ENCODE measurements around the gene KBTBD3.

KBTBD3 gene, protein sequence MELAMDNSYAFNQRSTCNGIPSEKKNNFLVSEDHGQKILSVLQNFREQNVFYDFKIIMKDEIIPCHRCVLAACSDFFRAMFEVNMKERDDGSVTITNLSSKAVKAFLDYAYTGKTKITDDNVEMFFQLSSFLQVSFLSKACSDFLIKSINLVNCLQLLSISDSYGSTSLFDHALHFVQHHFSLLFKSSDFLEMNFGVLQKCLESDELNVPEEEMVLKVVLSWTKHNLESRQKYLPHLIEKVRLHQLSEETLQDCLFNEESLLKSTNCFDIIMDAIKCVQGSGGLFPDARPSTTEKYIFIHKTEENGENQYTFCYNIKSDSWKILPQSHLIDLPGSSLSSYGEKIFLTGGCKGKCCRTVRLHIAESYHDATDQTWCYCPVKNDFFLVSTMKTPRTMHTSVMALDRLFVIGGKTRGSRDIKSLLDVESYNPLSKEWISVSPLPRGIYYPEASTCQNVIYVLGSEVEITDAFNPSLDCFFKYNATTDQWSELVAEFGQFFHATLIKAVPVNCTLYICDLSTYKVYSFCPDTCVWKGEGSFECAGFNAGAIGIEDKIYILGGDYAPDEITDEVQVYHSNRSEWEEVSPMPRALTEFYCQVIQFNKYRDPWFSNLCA

DNA sequence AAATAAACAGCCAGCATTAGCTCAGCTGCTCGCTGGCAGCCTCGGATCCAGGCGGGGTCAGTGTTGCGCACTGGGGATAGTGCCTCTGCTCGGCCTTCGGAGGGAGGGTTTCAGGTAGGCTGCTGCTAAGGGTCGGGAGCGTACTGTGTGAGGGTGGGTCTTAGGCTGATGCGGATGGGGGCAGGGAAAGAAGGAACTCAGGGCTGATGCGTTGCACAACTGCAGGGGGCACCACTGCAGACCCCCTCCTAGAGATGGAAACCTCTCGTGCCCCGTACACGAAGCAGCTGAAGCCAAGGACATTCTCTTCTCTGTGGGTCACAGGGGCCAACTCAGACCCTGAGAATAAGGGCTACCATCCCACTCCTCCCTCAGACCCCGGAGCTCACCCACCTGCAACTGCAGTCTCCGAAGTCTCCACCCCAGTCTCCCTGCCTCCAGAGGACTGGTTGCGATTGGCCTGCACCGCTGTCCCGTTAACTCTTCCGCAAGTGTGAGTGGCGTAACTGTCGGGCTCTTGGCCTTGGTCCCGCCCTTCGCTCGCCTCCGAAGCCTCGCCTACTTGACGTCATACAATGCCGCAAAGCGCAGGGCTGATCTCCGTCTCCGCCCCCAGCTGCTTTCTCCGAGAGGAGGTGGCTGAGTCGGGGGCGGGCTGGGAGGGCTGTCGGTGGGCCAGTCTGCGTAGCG is at the start of gene KBTBD3:
KBTBD3 (minus strand) TSS at position 429 of the 690 bp plus-strand sequence. CDS start 18,250 bp downstream, outside the sequence.
- peak; percentile 98 for DNase-seq (ENCODE audit: low read depth)

DNA sequence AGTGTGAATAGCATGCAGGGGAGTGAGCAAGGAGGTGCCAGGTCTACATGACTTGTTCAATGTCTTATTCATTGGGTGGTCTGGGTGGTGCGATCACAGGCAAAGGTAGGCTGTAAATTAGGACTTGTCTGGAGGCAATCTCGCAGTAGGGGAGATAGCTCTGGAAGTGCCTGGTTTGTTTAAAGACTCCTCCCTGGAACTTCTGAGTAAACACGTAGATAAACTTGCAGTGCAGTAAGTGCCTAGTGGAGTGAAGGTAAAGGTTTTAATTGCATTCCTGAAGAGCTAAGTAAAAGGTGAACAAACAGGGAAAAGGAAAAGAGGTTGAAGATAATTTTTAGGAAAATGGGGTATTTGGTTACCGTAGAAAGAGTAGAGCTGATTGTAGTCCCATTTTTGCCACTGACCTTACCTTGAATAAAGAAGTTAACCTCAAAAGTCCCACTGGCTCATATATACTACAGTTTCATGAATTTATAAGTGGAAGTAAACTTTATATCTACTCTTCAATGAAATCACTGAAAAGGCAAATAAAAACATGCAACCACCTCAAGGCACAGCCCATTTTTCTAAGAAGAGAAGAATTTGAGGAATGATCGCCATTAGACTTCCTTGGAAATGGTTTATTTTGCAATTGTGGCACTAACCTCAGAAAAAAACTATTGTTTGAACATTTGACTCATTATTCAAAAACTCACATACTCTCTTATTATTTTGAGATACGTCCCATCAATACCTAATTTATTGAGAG is 44.6 kb upstream of the KBTBD3 start:
- no peak for DNase-seq (ENCODE audit: low read depth)

DNA sequence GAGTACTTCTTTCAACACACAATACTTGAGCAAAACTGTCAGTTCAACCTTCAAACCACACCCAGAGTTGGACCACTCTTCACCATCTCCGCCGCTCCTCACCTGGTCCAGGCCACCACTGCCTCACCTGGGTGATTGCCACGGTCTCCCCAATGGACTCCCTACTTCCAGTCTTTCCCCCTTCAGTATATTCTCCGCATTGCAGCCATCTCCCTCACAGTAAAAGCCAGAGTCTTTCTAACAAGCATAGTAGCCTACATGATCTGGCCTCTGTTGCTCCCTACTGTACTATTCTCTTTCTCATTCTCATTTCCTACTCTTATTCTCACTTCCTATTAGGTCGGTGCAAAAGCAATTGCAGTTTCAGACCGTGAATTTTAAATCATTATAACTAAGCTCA is 28.8 kb upstream of the KBTBD3 start:
- no peak for DNase-seq (ENCODE audit: low read depth)

DNA sequence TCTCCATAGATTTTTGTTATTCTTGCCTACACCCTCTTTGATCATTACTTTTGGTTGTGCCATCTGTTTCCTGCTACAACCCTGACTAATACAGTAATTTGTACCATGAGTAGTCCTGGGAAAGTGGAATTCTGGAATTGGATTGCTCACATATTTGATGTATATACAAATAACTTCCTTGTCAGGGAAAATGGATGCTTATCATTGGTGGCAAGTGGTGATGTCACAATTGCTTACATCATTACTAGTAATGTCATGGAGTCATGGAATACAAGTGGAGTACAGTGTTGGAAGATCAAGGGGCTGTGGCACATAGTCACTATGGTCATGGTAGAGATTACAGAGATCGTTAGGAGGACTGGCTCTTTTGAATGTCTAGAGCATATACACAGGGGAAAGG is 24.7 kb upstream of the KBTBD3 start:
- DNase-seq (ENCODE audit: low read depth) = no peak

DNA sequence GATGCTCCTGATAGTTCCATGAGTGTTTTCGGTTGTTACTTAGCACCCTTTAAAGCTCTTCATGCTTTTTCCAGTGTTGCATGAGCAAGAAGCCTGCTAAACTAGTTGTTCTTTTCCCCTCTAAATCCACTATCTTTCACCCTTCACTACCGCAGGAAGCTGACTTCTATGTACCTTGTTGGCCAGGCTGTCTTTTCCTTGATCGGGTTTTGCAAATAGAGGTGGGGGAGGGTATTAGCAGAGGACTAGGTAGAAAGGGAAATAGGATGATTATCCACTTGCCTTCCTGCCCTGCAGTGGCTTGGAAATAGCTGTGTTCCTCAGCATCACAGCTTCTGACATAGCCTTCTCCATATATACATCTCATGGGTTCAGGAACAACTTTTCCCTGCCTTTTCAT is 24.2 kb upstream of the KBTBD3 start:
- DNase-seq (ENCODE audit: low read depth) = no peak

DNA sequence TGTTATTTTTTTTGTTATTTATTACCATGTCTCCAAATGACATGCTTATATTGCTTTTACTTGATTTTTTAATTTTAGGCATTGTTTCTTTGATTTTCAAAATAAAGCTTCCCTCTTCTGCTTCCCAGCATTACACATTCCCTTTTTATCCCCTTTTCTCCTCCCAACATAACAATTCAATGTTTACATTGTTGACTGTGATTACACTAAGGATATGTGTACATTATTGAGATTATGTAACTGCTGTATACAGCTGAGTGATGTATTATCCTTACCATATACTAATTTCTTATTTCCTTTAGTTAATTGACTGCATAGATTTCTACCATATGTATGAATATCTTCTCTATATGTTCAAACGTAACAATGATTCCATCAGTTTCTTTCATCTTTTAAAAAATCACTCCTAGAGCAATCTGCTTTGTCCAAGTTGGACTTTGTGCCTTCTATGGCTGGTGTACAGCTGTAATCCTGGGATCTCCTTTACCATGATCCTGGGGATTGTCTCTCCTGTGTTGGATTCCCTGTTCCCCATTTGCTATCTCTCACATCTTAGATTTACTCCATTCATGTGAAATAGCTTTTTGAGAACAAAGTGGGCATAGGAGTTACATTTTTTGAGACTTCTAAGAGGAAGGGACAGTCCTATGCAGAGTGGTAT is 21.9 kb upstream of the KBTBD3 start:
- no peak for DNase-seq (ENCODE audit: low read depth)

DNA sequence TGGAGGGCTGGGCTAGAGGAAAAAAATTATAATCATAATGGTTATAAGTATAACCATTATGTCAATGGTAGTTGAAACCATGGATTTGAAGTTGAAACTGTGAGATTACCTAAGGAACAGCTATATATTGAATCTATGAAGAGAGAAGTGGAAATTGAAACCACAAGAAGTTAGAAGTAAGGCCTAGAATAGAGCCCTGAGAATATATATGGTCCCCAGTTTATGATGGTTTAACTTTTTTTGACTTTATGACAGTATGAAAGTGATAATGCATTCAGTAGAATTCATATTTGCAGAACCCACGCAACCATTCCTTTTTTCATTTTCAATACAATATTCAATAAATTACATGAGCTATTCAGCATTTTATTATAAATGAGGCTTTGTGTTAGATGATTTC is 15.3 kb upstream of the KBTBD3 start:
- no peak for DNase-seq (ENCODE audit: low read depth)

DNA sequence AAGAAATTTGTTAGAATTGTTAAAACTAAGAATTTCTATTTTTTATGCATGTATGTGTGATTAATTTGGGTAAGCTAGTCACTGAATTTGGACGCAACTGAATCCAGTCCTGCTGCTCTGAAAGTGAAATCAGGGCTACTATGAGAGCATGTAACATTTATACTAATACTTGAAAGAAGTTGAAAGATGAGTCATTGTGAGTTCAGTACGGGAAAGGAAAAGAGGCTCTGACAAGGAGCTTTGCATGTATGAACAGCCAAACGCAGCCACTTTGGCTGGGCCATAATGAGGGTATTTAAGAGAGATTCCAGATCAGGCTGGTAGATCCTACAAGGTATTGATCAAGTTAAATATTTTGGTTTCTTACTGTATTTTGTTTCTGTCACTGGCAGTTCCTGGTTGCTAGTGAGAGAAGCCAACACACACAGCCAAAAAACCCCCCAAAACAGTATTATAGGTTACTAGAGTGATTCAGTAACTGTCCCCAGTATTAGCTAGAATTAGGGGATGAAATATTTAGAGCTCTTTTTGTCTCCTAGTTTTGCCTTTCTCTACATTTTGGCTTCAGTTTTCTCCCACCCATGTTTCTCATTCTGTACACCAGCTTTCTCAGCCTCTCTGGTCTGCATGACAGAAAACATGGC is 14.5 kb upstream of the KBTBD3 start:
- DNase-seq (ENCODE audit: low read depth) = no peak

DNA sequence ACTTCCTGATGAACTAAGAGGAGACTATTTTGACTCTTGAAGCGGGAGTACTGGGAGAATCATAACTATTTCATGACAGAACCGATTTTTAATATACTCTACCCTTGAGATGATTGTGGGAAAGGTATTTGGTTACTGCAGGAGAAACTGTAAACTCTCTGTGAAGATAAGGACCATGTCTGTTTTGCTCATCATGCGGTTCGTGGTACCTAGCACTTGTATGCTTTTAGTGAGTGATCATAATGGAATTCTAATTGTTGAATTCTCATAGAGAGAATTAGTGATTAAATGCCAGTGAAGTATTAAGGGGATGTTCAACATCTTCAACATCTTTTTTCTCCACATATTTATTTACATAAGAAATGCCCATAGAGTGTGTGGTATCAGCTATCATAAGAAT is 11.7 kb upstream of the KBTBD3 start:
- no peak for DNase-seq (ENCODE audit: low read depth)

DNA sequence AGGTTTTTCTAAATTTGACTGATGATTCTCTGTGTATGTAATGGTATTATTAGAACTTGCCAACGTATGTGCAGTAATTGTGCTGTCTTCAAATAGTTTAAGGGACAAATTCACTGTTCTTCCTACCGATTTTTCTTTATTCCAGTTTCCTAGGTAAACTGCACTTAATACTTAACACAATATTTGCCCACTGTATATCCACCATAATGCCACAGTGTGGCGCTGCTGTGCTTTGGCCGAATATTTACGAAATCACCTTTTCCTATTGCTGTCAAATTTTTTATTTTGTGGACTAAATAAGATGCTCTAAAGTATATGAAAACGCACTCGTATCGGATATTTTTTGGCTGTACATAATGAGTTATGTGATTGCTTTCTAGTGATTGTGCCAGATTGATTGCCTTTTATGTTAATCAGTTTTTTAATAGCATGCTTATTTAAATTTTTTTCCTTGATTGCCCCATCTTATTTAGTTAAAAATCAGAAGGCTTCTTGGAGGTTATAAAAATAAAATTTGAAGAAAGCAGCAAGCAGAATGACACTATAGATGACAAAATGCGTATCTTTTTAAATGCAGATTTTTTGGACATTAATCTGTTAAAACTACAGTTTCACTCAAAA is 10.8 kb upstream of the KBTBD3 start:
- no peak for DNase-seq (ENCODE audit: low read depth)

DNA sequence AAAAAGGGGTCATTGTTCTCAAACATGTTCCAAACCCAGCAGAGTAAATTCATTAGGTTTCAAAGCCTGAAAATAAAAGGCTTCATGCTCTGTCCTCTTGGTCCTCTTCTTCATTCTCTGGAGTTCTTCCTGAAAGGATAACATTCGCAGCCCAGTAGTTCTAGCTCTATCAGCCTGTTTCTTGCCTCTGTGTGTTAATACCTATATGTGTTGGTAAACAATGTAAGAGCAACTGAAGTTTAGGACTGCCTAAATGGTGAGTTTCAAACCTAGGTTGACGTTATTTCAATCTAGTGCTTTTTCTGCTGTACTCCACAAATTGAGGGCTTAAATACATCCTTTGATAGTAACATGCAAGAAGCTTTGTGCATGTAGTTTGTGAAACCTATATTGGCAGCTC is 9.7 kb upstream of the KBTBD3 start:
- DNase-seq (ENCODE audit: low read depth) = no peak

DNA sequence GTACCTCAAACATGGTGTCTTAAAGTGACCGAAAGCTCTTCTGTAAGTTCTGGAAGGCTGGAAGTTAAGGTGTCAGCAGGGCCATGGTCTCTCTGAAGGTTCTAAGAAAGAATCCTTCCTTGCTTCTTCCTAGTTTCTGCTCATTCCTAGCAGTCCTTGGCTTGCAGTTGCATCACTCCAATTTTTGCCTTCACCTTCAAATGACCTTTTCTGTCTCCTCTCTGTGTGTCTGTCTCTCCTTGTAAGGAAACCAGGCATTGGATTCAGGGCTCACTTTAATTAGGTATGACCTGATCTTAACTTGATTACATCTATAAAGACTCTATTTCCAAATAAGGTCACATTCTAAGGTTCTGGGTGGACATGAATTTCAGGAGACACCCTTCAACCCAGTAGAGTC is 9.0 kb upstream of the KBTBD3 start:
- no peak for DNase-seq (ENCODE audit: low read depth)

DNA sequence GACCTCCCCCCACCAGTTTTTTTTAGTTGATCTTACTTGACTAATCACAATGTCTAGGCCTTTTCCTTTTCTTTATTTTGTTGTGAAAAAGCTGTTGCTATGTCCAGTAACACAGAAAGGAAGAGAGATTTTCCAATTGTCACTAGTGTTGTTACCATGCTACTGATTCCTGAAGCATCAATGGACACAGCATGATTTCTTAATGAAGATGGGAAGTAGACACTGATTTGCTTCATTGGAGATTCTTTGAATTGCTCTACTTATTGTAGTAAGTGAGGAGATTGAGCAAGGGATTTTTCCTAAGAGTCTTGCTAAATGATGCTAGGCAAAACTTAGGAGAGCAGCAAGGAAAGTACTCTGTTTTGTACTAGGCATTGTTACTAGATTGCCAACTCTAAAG is 4.9 kb upstream of the KBTBD3 start:
- no peak for DNase-seq (ENCODE audit: low read depth)

DNA sequence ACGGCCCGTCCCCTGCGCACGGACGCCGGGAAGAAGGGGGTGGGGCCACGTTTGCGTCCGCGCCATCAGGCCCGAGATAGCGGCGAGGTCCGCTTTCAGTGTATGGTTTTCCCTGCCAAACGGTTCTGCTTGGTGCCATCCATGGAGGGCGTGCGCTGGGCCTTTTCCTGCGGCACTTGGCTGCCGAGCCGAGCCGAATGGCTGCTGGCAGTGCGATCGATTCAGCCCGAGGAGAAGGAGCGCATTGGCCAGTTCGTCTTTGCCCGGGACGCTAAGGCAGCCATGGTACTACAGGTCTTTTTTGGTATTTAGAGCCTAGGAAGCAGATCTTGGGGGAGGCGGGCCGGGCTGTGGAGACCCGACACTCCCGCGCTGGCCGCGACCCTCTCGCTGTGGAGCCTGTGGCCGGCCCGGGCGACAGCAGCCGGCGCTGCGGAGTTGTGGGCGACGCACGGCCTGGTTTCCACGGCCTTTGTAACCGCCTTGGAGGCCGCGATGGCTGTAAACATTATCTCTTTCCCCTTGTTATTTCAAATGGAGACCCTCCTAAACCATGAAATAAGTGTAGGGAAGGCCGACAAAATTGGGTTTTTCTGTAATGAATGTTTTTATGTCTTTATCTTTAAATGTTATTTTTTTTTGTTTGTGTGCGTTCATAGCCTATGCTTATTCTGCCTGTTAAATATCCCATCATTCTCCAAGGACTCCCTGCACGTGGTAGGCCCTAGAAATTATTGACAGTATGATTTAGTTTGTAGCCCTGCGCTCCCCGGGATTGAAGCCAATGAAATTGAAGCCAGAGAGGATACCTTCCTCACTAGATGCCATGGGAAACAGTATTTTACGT is 685 bp upstream of the KBTBD3 start, which contains the start of gene AASDHPPT:
AASDHPPT (plus strand) TSS at position 54 of the 847 bp plus-strand sequence; CDS start at position 103, 49 bp downstream.
- no peak for DNase-seq (ENCODE audit: low read depth)

DNA sequence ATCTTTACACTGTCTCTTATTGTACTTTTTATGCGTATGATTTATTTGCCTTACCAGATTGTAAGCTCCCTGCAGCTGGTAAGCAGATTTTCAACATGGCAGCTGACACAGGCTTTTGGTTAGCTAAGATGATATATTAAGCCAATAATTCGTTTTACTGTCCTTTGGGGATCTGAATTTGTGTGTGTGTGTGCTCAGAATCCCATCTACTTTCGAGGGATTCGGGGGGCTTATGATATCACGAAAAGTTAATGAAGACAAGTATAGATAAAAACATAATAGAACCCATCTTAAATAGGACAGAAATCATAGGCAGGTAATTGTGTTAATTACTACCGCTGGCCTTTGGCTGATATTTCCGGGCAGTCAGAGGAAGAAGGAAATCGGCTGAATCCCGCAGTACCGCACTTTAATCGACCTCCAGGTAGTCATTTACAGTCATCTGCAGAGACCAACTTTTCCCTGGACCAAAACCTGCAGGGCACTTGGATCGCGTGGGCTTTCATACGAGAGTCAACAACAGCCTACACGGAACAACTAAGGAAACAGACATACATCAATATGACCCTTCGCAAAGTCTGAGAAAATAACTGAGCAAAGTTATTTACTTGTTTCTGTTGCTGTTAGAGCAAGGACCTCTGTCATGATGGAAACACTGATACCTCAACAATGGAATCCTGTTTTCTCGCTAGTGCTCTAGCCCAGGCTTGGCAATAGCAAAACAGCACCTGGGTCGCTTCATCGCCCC is 802 bp downstream of the KBTBD3 start:
- no peak for DNase-seq (ENCODE audit: low read depth)

DNA sequence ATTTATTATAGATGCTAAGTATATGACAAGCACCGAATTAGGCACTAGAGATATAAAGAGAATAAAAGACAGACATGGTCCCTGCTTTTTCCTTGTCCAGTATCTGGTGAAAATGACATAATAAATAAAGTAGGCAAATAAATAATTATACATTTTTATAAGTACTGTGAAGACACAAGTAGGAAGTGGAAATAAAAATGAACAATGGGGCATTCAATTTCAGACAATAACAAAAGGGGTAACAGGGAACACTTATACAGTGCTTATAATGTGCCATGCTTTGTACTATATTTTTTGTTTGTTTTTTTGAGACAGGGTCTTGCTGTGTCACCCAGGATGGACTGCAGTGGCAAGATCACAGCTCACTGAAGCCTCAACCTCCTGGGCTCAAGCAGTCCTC is 4.3 kb downstream of the KBTBD3 start:
- DNase-seq (ENCODE audit: low read depth) = no peak

DNA sequence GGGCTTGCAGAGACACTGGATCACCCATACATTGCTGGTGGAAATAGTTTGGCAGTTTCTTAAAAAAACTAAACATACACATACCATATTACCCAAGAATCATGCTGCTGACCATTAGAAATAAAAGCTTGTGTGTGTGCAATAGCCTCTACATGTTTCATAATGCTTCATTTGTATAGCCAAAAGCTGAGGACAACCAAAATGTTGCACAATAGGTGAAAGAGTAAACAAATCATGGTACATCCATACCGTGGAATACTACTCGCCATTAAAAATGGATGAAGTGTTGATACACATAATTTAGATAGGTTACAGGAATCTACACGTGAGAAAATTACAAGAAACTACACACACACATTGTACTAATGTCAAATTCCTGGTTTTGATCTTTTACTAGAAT is 6.5 kb downstream of the KBTBD3 start:
- DNase-seq (ENCODE audit: low read depth) = no peak

DNA sequence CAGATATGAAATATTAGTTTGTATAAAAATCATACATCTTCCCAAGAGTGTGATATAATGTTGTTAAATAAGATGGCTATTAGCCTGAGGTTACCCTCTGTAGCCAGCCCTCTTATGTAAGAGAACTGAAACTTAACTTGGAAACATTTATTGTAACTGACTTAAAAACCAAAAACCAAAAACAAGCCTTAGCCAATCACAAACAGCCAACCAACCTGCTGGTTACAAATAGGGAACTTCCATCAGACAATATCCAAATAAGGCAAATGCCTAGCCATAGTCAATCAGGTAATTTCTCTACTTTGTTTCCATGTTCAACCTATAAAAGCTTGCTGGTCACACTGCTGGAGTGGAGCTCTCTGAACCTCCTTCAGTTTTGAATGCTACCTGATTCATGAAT is 14.1 kb downstream of the KBTBD3 start:
- no peak for DNase-seq (ENCODE audit: low read depth)

Data from T-helper 22 cell (primary cell).